ENCODE measurements around the gene RNF214. TPM values are rescaled to one million over a fixed set of nuclear protein-coding genes. Genes with fewer than 3 reads are reported as not detected.

RNF214 gene
- total RNA-seq, 1 donor from 2014 or later, result 5.8 TPM

GRCh38 chr11:117229411-117229810 is 3.1 kb upstream of the RNF214 start:
- H3K27me3 ChIP-seq (ENCODE audit: control insufficient read depth, insufficient read depth, low read length), result no peaks in the 10 kb centered on the region
- FAIRE-seq, result no peak
- no peak overlapping the region for H3K4me3 ChIP-seq (ENCODE audit: low read depth, low read length)
- TF ChIP-seq CTCF (IDR thresholded peaks at IDR 0.05; ENCODE audit: insufficient read depth, low read length, severe bottlenecking), result no peak
- no peak for DNase-seq (ENCODE audit: low read depth)
- H3K36me3 ChIP-seq (ENCODE audit: control insufficient read depth, insufficient read depth, low read length), result peaks cover 20% of the 10 kb centered on the region

GRCh38 chr11:117229931-117230285 is 2.6 kb upstream of the RNF214 start:
- DNase-seq (ENCODE audit: low read depth), result no peak
- TF ChIP-seq CTCF (IDR thresholded peaks at IDR 0.05; ENCODE audit: insufficient read depth, low read length, severe bottlenecking), result no peak
- no peak for FAIRE-seq
- H3K36me3 ChIP-seq (ENCODE audit: control insufficient read depth, insufficient read depth, low read length), result peaks cover 18% of the 10 kb centered on the region
- no peaks in the 10 kb centered on the region for H3K27me3 ChIP-seq (ENCODE audit: control insufficient read depth, insufficient read depth, low read length)
- H3K4me3 ChIP-seq (ENCODE audit: low read depth, low read length), result no peak overlapping the region

GRCh38 chr11:117230286-117230961 is 2.0 kb upstream of the RNF214 start:
- Histone ChIP-seq H3K4me3 (ENCODE audit: low read depth, low read length) (peak overlapping the region; percentile 50), H3K27me3 (ENCODE audit: control insufficient read depth, insufficient read depth, low read length) (no peaks in the 10 kb centered on the region), H3K36me3 (ENCODE audit: control insufficient read depth, insufficient read depth, low read length) (peaks cover 18% of the 10 kb centered on the region)
- no peak for TF ChIP-seq CTCF (IDR thresholded peaks at IDR 0.05; ENCODE audit: insufficient read depth, low read length, severe bottlenecking)
- DNase-seq (ENCODE audit: low read depth) (peak; percentile 15), FAIRE-seq (peak; percentile 96)

- DNase-seq (ENCODE audit: low read depth) (no peak), FAIRE-seq (no peak)
- TF ChIP-seq CTCF (IDR thresholded peaks at IDR 0.05; ENCODE audit: insufficient read depth, low read length, severe bottlenecking), result no peak
- no peaks in the 10 kb centered on the region for H3K27me3 ChIP-seq (ENCODE audit: control insufficient read depth, insufficient read depth, low read length)
- peaks cover 15% of the 10 kb centered on the region for H3K36me3 ChIP-seq (ENCODE audit: control insufficient read depth, insufficient read depth, low read length)
- peak overlapping the region; percentile 50 for H3K4me3 ChIP-seq (ENCODE audit: low read depth, low read length)
Measured at GRCh38 chr11:117230999-117231841, 1.3 kb upstream of the RNF214 start.

GRCh38 chr11:117231842-117232091 is 704 bp upstream of the RNF214 start, which contains the start of gene PCSK7:
TSS of gene PCSK7 (minus strand) at chr11:117232073. CDS start at chr11:117229844, 2,229 bp downstream.
- Histone ChIP-seq H3K27me3 (ENCODE audit: control insufficient read depth, insufficient read depth, low read length) (no peaks in the 10 kb centered on the region), H3K36me3 (ENCODE audit: control insufficient read depth, insufficient read depth, low read length) (peaks cover 15% of the 10 kb centered on the region), H3K4me3 (ENCODE audit: low read depth, low read length) (peak within 1 kb of the TSS; percentile 50)
- FAIRE-seq (no peak), DNase-seq (ENCODE audit: low read depth) (no peak)
- TF ChIP-seq CTCF (IDR thresholded peaks at IDR 0.05; ENCODE audit: insufficient read depth, low read length, severe bottlenecking), result no peak
